Trophoblast cell (in vitro differentiated cells and primary cell): ENCODE results near the gene ZNF738.
A peak's percentile ranks its signal among the peaks of the same experiment; 100 is the strongest.

ENCODE experiments used
- DNase-seq, 2 donors: peaks; one replicate each; pipeline ENCODE4 v3.0.0-alpha.2; 2016
- H2AFZ ChIP-seq: 2 replicates; pipeline ENCODE4 v1.6.1; 2013; ENCODE audit warnings: low read length, moderate library complexity, mild to moderate bottlenecking; ENCODE audit not compliant: insufficient read depth, poor library complexity
- H2AK5ac ChIP-seq: 2 replicates; pipeline ENCODE4 v1.6.1; 2013; ENCODE audit warnings: mild to moderate bottlenecking, low read length
- H2BK120ac ChIP-seq: 2 replicates; pipeline ENCODE4 v1.6.1; 2013; ENCODE audit warnings: low read length, mild to moderate bottlenecking, moderate library complexity; ENCODE audit not compliant: insufficient read depth, poor library complexity
- H2BK12ac ChIP-seq: 2 replicates; pipeline ENCODE4 v1.6.1; 2013; ENCODE audit warnings: mild to moderate bottlenecking, low read length, moderate library complexity
- H2BK5ac ChIP-seq: 2 replicates; pipeline ENCODE4 v1.6.1; 2013; ENCODE audit warnings: low read length, low read depth, moderate library complexity, mild to moderate bottlenecking; ENCODE audit not compliant: poor library complexity
- H3K14ac ChIP-seq: 2 replicates; pipeline ENCODE4 v1.6.1; 2013; ENCODE audit warnings: mild to moderate bottlenecking, low read length
- H3K18ac ChIP-seq: 2 replicates; pipeline ENCODE4 v1.6.1; 2013; ENCODE audit warnings: mild to moderate bottlenecking, low read length
- H3K23ac ChIP-seq: 2 replicates; pipeline ENCODE4 v1.6.1; 2013; ENCODE audit warnings: low read length
- H3K27ac ChIP-seq: 2 replicates; pipeline ENCODE4 v1.5.1; 2013; ENCODE audit warnings: low read depth, mild to moderate bottlenecking, inconsistent platforms, low read length, moderate library complexity
- H3K27me3 ChIP-seq: 2 replicates; pipeline ENCODE4 v1.6.1; 2013; ENCODE audit warnings: inconsistent platforms, mild to moderate bottlenecking, low read length, moderate library complexity; ENCODE audit not compliant: insufficient read depth
- H3K36me3 ChIP-seq, 2 experiments: 1 replicate in 1 of 2; 2 replicates in 1 of 2; pipeline ENCODE4 v1.6.1; 2013; ENCODE audit warnings: low read length in 2 of 2, mild to moderate bottlenecking in 2 of 2, moderate library complexity in 1 of 2; ENCODE audit not compliant: insufficient read depth in 2 of 2, control insufficient read depth in 1 of 2
- H3K4ac ChIP-seq: 2 replicates; pipeline ENCODE4 v1.6.1; 2013; ENCODE audit warnings: low read depth, mild to moderate bottlenecking, low read length, moderate library complexity
- H3K4me1 ChIP-seq, 2 experiments: 1 replicate in 1 of 2; 2 replicates in 1 of 2; pipeline ENCODE4 v1.6.1; 2013; ENCODE audit warnings: low read length in 2 of 2, mild to moderate bottlenecking in 2 of 2, moderate library complexity in 1 of 2; ENCODE audit not compliant: insufficient read depth in 2 of 2, control insufficient read depth in 1 of 2
- H3K4me2 ChIP-seq: 2 replicates; pipeline ENCODE4 v1.6.1; 2013; ENCODE audit warnings: inconsistent platforms, mild to moderate bottlenecking, low read length, moderate library complexity
- H3K4me3 ChIP-seq: 2 replicates; pipeline ENCODE4 v1.5.1; 2013; ENCODE audit warnings: mild to moderate bottlenecking, low read depth, low read length, inconsistent platforms
- H3K79me1 ChIP-seq: one replicate; pipeline ENCODE4 v1.6.1; 2013; ENCODE audit warnings: low read length
- H3K79me2 ChIP-seq: 2 replicates; pipeline ENCODE4 v1.6.1; 2013; ENCODE audit warnings: low read length, mild to moderate bottlenecking; ENCODE audit not compliant: control insufficient read depth, insufficient read depth, poor library complexity
- H3K9ac ChIP-seq: 2 replicates; pipeline ENCODE4 v1.6.1; 2013; ENCODE audit warnings: mild to moderate bottlenecking, low read length
- H3K9me3 ChIP-seq: 2 replicates; pipeline ENCODE4 v1.6.1; 2013; ENCODE audit warnings: low read depth, mild to moderate bottlenecking, control low read depth, inconsistent platforms, low read length; ENCODE audit not compliant: insufficient read depth
- H4K12ac ChIP-seq: 2 replicates; pipeline ENCODE4 v1.6.1; 2013; ENCODE audit warnings: low read depth, mild to moderate bottlenecking, low read length, moderate library complexity
- H4K8ac ChIP-seq: 2 replicates; pipeline ENCODE4 v1.6.1; 2013; ENCODE audit warnings: low read depth, mild to moderate bottlenecking, low read length, moderate library complexity
- H4K91ac ChIP-seq: one replicate; pipeline ENCODE4 v1.6.1; 2013; ENCODE audit warnings: low read depth, mild to moderate bottlenecking, low read length, moderate library complexity
- WGBS: extraction: QIAGEN DNeasy Blood & Tissue Kit; methylation state at CpG from one replicate; pipeline ENCODE4 v1.1.7; 2013; ENCODE audit warnings: missing lambda C conversion rate; ENCODE audit not compliant: insufficient read length, insufficient coverage; ENCODE audit errors: extremely low coverage; 5-methylcytosine and 5-hydroxymethylcytosine counted together

ZNF738 gene

DNA sequence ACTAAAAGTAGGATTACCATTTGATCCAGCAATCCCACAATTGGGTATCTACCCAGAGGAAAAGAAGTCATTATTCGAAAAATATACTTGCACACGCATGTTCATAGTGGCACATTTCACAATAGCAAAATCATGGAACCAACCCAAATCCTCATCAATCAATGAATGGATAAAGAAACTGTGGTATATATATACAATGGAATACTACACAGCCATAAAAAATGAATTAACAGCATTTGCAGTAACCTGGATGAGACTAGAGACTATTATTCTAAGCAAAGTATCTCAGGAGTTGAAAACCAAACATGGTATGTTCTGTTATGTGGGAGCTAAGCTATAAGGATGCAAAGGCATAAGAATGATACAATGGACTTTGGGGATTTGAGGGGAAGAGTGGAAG lies 32.6 kb upstream of the ZNF738 start:
- H3K4me3 ChIP-seq = no peak overlapping the region
- peaks cover 8 to 9% of the 10 kb centered on the region in 2 experiments for H3K4me1 ChIP-seq
- no peak overlapping the region for H4K8ac ChIP-seq
- peak overlapping the region; percentile 15 for H3K4ac ChIP-seq
- H3K27ac ChIP-seq = no peak overlapping the region
- H3K9me3 ChIP-seq = no peaks in the 10 kb centered on the region
- no peaks in the 10 kb centered on the region for H3K27me3 ChIP-seq
- H3K14ac ChIP-seq = no peak overlapping the region
- WGBS = no CpG with 5 or more reads among the region's 2 CpGs
- no peak overlapping the region for H4K91ac ChIP-seq
- peaks cover 4 to 7% of the 10 kb centered on the region in 2 experiments for H3K36me3 ChIP-seq
- peaks cover 11% of the 10 kb centered on the region for H3K79me2 ChIP-seq
- H3K18ac ChIP-seq = no peak overlapping the region
- no peak overlapping the region for H2AFZ ChIP-seq
- no peak overlapping the region for H4K12ac ChIP-seq
- peaks cover 4% of the 10 kb centered on the region for H3K79me1 ChIP-seq
- H3K9ac ChIP-seq = no peak overlapping the region
- no peak overlapping the region for H2BK120ac ChIP-seq
- H2AK5ac ChIP-seq = no peak overlapping the region
- no peak overlapping the region for H3K4me2 ChIP-seq
- no peak overlapping the region for H2BK12ac ChIP-seq
- H2BK5ac ChIP-seq = no peak overlapping the region
- H3K23ac ChIP-seq = no peak overlapping the region
- DNase-seq = no peak

DNA sequence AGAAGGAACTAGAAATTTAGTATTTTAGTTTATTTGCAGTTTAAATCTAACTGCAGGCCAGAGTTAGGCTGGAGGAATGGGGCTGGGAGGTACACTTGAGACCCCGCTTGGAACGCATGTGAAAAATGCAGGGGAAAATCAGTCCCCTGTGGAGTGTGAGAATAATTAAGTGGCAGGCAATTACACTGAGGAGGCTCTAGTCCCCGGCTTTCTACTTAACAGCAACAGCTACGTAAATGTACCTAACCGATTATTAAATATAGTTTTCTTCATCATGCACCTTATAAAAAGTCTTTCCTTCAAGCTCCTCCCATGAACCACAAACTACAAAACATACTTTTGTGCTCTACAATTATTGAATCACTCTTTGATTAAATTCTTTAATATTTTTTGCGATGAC lies 30.4 kb upstream of the ZNF738 start:
- Histone ChIP-seq H4K12ac (peak overlapping the region; percentile 54), H3K9ac (peak overlapping the region; percentile 79), H3K18ac (peak overlapping the region; percentile 61), H3K79me1 (peaks cover 4% of the 10 kb centered on the region), H3K4me2 (peak overlapping the region; percentile 96), H2AK5ac (peak overlapping the region; percentile 69), H3K4me1 (peaks cover 0 to 2% of the 10 kb centered on the region in 2 experiments), H2BK12ac (no peak overlapping the region), H4K8ac (no peak overlapping the region), H3K9me3 (peaks cover 1% of the 10 kb centered on the region), H3K27me3 (no peaks in the 10 kb centered on the region), H3K4me3 (peak overlapping the region; percentile 90), H2AFZ (no peak overlapping the region), H3K79me2 (peaks cover 9% of the 10 kb centered on the region), H3K4ac (peak overlapping the region; percentile 99), H3K27ac (no peak overlapping the region), H2BK120ac (peak overlapping the region; percentile 3), H3K23ac (no peak overlapping the region), H4K91ac (no peak overlapping the region), H2BK5ac (peak overlapping the region; percentile 49), H3K36me3 (peaks cover 4 to 7% of the 10 kb centered on the region in 2 experiments), H3K14ac (no peak overlapping the region)
- WGBS = no CpG with 5 or more reads among the region's 6 CpGs
- peak in 1 of 2 donors; percentile 4 for DNase-seq

DNA sequence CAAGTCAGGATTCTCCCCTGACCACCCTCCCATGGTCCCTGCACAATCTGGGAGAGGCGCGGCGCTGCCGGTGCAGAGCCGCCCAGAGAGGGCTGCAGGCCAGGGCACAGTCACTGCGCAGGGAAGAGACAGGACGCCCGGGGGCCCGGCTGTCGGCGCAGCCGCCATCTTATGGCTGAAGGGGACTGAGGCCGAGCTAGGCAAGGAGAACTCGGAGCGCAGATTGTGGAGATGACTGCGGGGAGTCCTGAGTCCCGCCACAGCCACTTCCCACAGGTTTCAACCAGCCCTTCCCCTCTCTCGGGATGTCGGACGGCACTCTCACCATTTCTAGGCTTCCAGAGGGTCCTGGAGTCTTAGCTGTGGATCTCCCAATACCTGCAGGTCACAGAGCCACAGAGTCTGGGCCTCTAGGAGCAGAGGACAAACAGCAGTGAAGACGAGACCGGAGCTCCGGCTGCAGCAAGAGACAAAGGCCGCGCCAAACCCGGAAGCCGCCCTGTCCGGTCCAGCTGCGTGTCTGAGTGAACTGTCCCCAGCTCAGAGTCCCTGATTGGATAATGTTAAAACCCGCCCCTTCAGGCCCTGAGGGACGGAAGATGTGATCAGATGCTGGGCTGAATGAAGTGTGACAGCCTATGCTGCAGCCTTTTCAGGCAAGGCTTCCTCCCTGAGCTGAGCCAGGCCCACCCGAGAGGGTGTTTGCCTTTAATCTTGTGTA lies 29.8 kb upstream of the ZNF738 start, which contains the start of gene ZNF708:
Gene ZNF708 (minus strand): TSS at position 526 of the 721 bp plus-strand sequence. CDS start 198 bp downstream, at position 328.
- DNase-seq = peak; percentile 94 to 95
- H3K36me3 ChIP-seq = peaks cover 4 to 7% of the 10 kb centered on the region in 2 experiments
- H3K9me3 ChIP-seq = peaks cover 1% of the 10 kb centered on the region
- no peaks in the 10 kb centered on the region for H3K27me3 ChIP-seq
- no peak within 1 kb of the TSS for H3K23ac ChIP-seq
- peaks cover 9% of the 10 kb centered on the region for H3K79me2 ChIP-seq
- no CpG with 5 or more reads among the region's 32 CpGs for WGBS
- peak within 1 kb of the TSS; percentile 96 for H2BK5ac ChIP-seq
- peak within 1 kb of the TSS; percentile 90 for H3K27ac ChIP-seq
- H4K8ac ChIP-seq = peak within 1 kb of the TSS; percentile 96
- peak within 1 kb of the TSS; percentile 98 for H3K14ac ChIP-seq
- peak within 1 kb of the TSS; percentile 61 for H3K18ac ChIP-seq
- peak within 1 kb of the TSS; percentile 99 for H3K9ac ChIP-seq
- peak within 1 kb of the TSS; percentile 99 for H3K4ac ChIP-seq
- H2AFZ ChIP-seq = peak within 1 kb of the TSS; percentile 77
- H2AK5ac ChIP-seq = peak within 1 kb of the TSS; percentile 69
- H2BK12ac ChIP-seq = no peak within 1 kb of the TSS
- peak within 1 kb of the TSS; percentile 96 for H3K4me2 ChIP-seq
- H3K79me1 ChIP-seq = peaks cover 4% of the 10 kb centered on the region
- H4K12ac ChIP-seq = peak within 1 kb of the TSS; percentile 54
- H3K4me1 ChIP-seq = peaks cover 0 to 2% of the 10 kb centered on the region in 2 experiments
- H3K4me3 ChIP-seq = peak within 1 kb of the TSS; percentile 90
- H2BK120ac ChIP-seq = peak within 1 kb of the TSS; percentile 62
- H4K91ac ChIP-seq = peak within 1 kb of the TSS; percentile 83

DNA sequence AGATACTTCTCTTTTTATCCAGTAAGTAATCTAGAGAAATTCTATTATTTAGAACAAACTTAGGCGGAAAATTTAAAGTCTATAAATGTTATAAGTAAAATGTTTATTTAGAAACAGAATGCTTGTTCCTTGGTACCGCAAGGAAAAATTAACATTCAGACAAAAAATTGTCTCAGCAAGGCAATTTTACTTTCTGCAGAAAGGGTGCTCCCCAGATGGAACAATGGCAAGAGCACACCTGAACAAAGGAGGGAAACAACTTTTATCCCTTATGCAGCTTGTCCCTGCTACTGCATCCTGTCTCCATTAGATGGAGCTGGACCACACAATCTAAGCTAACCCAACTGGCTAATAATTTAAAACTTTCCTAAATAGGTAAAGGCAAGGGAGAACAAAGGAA lies 23.1 kb upstream of the ZNF738 start:
- WGBS = no CpG with 5 or more reads among the region's 2 CpGs
- no peaks in the 10 kb centered on the region for H3K79me1 ChIP-seq
- H2BK12ac ChIP-seq = no peak overlapping the region

More for the DNA sequence above, 23.1 kb upstream of the ZNF738 start:
- H4K91ac ChIP-seq = no peak overlapping the region
- no peaks in the 10 kb centered on the region for H3K79me2 ChIP-seq
- H2BK5ac ChIP-seq = no peak overlapping the region
- H3K9me3 ChIP-seq = peaks cover 7% of the 10 kb centered on the region
- no peak overlapping the region for H3K14ac ChIP-seq
- no peaks in the 10 kb centered on the region for H3K4me1 ChIP-seq
- no peaks in the 10 kb centered on the region for H3K27me3 ChIP-seq
- H3K4me2 ChIP-seq = no peak overlapping the region
- H3K27ac ChIP-seq = no peak overlapping the region
- no peak overlapping the region for H2BK120ac ChIP-seq
- no peak overlapping the region for H3K4me3 ChIP-seq
- H3K18ac ChIP-seq = no peak overlapping the region
- no peak for DNase-seq
- no peak overlapping the region for H4K12ac ChIP-seq
- no peak overlapping the region for H2AFZ ChIP-seq
- no peak overlapping the region for H3K23ac ChIP-seq
- H3K9ac ChIP-seq = no peak overlapping the region
- no peaks in the 10 kb centered on the region for H3K36me3 ChIP-seq
- no peak overlapping the region for H2AK5ac ChIP-seq
- H3K4ac ChIP-seq = no peak overlapping the region
- H4K8ac ChIP-seq = no peak overlapping the region
